C4-2B (cell line): Measurements from ENCODE around the gene TGFBR3.

ENCODE experiments used
- CTCF ChIP-seq: fragments of 450-650 bp; conservative IDR thresholded peaks from 2 replicates; pipeline ENCODE4 v1.5.1; 2017; ENCODE audit warnings: mild to moderate bottlenecking
- ZFX ChIP-seq: fragments of 450-650 bp; IDR thresholded peaks from 2 replicates; pipeline ENCODE4 v1.6.1; 2017

- TF ChIP-seq CTCF (no peak), ZFX (no peak)
Observed at GRCh38 chr1:91844862-91845528, 41.0 kb downstream of the TGFBR3 start.
